HG03558 (cell line): ENCODE measurements around the gene SNX30.

Source experiments
- ATAC-seq: cut with Tn5 transposase; IDR thresholded peaks from one replicate; pipeline ENCODE4 v1.9.1; 2021; ENCODE audit warnings: moderate number of reproducible peaks; ENCODE audit not compliant: unreplicated experiment; ENCODE audit errors: extremely low read depth

The SNX30 gene

GRCh38 chr9:112777914-112778313, 27.4 kb downstream of the SNX30 start:
- ATAC-seq: no peak

GRCh38 chr9:112780450-112781036, 30.0 kb downstream of the SNX30 start:
- no peak for ATAC-seq

- ATAC-seq: no peak
These were observed 31.7 kb downstream of the SNX30 start for GRCh38 chr9:112782218-112782617.

- ATAC-seq: no peak
These were observed 33.0 kb downstream of the SNX30 start for GRCh38 chr9:112783551-112783954.

- ATAC-seq: no peak
These were observed 33.6 kb downstream of the SNX30 start for GRCh38 chr9:112784020-112784785.

GRCh38 chr9:112785986-112786385, 35.4 kb downstream of the SNX30 start:
- ATAC-seq: no peak

- no peak for ATAC-seq
These were observed 36.4 kb downstream of the SNX30 start for GRCh38 chr9:112786829-112787520.

GRCh38 chr9:112787978-112788377, 37.4 kb downstream of the SNX30 start:
- ATAC-seq: no peak

GRCh38 chr9:112789473-112789872, 38.9 kb downstream of the SNX30 start:
- no peak for ATAC-seq

GRCh38 chr9:112789891-112790774, 39.6 kb downstream of the SNX30 start:
- no peak for ATAC-seq

GRCh38 chr9:112792670-112793069, 42.1 kb downstream of the SNX30 start:
- ATAC-seq: no peak

GRCh38 chr9:112793213-112793810, 42.8 kb downstream of the SNX30 start:
- no peak for ATAC-seq

- ATAC-seq: no peak
These were observed 44.2 kb downstream of the SNX30 start for GRCh38 chr9:112794731-112795130.

GRCh38 chr9:112795921-112796320, 45.4 kb downstream of the SNX30 start:
- ATAC-seq: no peak

GRCh38 chr9:112796485-112796884, 45.9 kb downstream of the SNX30 start:
- ATAC-seq: no peak

GRCh38 chr9:112809351-112809848, 58.8 kb downstream of the SNX30 start:
- ATAC-seq: peak; percentile 96

GRCh38 chr9:112809906-112810305, 59.3 kb downstream of the SNX30 start:
- no peak for ATAC-seq

- ATAC-seq: no peak
These were observed 60.3 kb downstream of the SNX30 start for GRCh38 chr9:112810696-112811490.

GRCh38 chr9:112811518-112811917, 61.0 kb downstream of the SNX30 start:
- no peak for ATAC-seq
